NB4 (cell line): ENCODE data around the gene RRP1B.

Source experiments
- POLR2A ChIP-seq: IDR thresholded peaks from 2 replicates; pipeline ENCODE4 v1.6.1; 2011; ENCODE audit warnings: mild to moderate bottlenecking; ENCODE audit not compliant: insufficient read length; ENCODE audit errors: extremely low read depth
- TF ChIP-seq, protein P1 (sequence below): IDR thresholded peaks from 2 replicates; pipeline ENCODE4 v1.6.1; 2011; ENCODE audit warnings: low read depth, low read length
- TF ChIP-seq, protein P2 (sequence below): IDR thresholded peaks from one replicate; pipeline ENCODE4 v1.5.1; 2012; ENCODE audit warnings: low read depth, low read length

DNA sequence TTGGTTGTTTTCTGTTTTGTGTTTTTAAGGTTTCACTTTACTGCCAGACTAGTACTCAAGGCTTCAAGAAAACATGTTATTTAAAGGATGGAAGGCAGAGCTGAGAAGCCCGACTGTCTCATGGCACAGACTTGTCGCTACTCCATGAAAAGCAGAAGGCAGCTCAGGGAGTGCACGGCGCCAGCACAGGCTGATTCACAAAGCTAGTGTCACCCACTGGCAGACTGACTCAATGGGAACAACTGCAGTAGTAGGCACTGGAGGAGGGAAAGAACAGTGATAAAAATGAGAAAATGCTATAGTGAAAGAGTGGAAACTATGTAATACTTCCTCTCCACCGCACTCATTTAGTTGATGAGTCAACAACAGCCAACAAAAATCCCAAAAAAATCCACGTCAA lies 14.8 kb upstream of the RRP1B start:
- TF ChIP-seq, protein P1, sequence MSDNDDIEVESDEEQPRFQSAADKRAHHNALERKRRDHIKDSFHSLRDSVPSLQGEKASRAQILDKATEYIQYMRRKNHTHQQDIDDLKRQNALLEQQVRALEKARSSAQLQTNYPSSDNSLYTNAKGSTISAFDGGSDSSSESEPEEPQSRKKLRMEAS: no peak
- TF ChIP-seq, protein P2, sequence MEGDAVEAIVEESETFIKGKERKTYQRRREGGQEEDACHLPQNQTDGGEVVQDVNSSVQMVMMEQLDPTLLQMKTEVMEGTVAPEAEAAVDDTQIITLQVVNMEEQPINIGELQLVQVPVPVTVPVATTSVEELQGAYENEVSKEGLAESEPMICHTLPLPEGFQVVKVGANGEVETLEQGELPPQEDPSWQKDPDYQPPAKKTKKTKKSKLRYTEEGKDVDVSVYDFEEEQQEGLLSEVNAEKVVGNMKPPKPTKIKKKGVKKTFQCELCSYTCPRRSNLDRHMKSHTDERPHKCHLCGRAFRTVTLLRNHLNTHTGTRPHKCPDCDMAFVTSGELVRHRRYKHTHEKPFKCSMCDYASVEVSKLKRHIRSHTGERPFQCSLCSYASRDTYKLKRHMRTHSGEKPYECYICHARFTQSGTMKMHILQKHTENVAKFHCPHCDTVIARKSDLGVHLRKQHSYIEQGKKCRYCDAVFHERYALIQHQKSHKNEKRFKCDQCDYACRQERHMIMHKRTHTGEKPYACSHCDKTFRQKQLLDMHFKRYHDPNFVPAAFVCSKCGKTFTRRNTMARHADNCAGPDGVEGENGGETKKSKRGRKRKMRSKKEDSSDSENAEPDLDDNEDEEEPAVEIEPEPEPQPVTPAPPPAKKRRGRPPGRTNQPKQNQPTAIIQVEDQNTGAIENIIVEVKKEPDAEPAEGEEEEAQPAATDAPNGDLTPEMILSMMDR: no peak
- no peak for TF ChIP-seq POLR2A
